K562 (cell line): Measurements from ENCODE around the gene GRAMD2A. TPM values are rescaled to one million over a fixed set of nuclear protein-coding genes. Genes with fewer than 3 reads are reported as not detected.

ENCODE experiments used
- CBX1 ChIP-seq: sonication (generic); IDR thresholded peaks from 2 replicates; pipeline ENCODE4 v1.6.1; 2016; ENCODE audit warnings: antibody characterized with exemption, low read depth, mild to moderate bottlenecking
- GABPB2 ChIP-seq: fragments of 250-450 bp; sonication (Bioruptor Pico); conservative IDR thresholded peaks from 2 replicates; pipeline ENCODE4 v1.5.1; 2021; ENCODE audit warnings: mild to moderate bottlenecking
- HMG20A ChIP-seq: fragments of 450-650 bp; formaldehyde crosslinking; conservative IDR thresholded peaks from 2 replicates; pipeline ENCODE4 v1.4.0; 2020; ENCODE audit warnings: mild to moderate bottlenecking, mixed read lengths
- NFIX ChIP-seq: fragments of 250-450 bp; sonication (Bioruptor Pico); IDR thresholded peaks from 2 replicates; pipeline ENCODE4 v1.4.0; 2020; ENCODE audit warnings: low read depth, mild to moderate bottlenecking, moderate library complexity
- PYGO2 ChIP-seq: fragments of 450-650 bp; IDR thresholded peaks from 2 replicates; pipeline ENCODE4 v1.6.1; 2016; ENCODE audit warnings: mild to moderate bottlenecking, missing genetic modification characterization, moderate library complexity, missing compliant biosample characterization
- SMAD1 ChIP-seq: fragments of 150-350 bp; IDR thresholded peaks from 2 replicates; pipeline ENCODE4 v1.6.1; 2014; ENCODE audit warnings: low read length, low read depth; ENCODE audit not compliant: partially characterized antibody
- ZNF696 ChIP-seq: fragments of 250-450 bp; sonication (Bioruptor Pico); conservative IDR thresholded peaks from 2 replicates; pipeline ENCODE4 v1.4.0; 2020; ENCODE audit warnings: mild to moderate bottlenecking, moderate library complexity
- polyA plus RNA-seq, 8 experiments: library from polyadenylated mRNA; depleted of rRNA in 4 of 8; stranded (reverse) in 5 of 8; unstranded in 3 of 8; fragments of >200 nt; fragmentation: Nextera tagmentation in 2 of 8; fragmentation: Illumina TruSeq in 1 of 8; extraction: Ambion mirVana in 2 of 8; extraction: Trizol in 1 of 8; gene quantifications; 2 replicates each; pipeline versions ENCODE4 v1.2.1 to v1.2.3, GENCODE V29; 2011 to 2014; ENCODE audit warnings: inconsistent platforms in 1 of 8, missing spikeins in 1 of 8
- total RNA-seq, 7 experiments: library from RNA; depleted of rRNA in 6 of 7; stranded (reverse); fragments of >200 nt in 6 of 7; fragmentation: Illumina TruSeq in 2 of 7; extraction: Trizol in 2 of 7; gene quantifications; 2 replicates each; pipeline versions ENCODE4 v1.2.1 to v1.2.3, GENCODE V29; 2011 to 2021; ENCODE audit warnings: low replicate concordance in 1 of 7
- TF ChIP-seq, protein P1 (sequence below): fragments of 450-650 bp; IDR thresholded peaks from 2 replicates; pipeline ENCODE4 v1.6.1; 2016
- TF ChIP-seq, protein P2 (sequence below): sonication (generic); formaldehyde crosslinking; IDR thresholded peaks from 2 replicates; pipeline ENCODE4 v1.8.0; 2022; ENCODE audit warnings: missing genetic modification reagents, mild to moderate bottlenecking, borderline replicate concordance
- TF ChIP-seq, protein P3 (sequence below), 2 experiments: fragments of 450-650 bp; conservative IDR thresholded peaks; 2 replicates each; pipeline ENCODE4 v1.6.1; 2017; ENCODE audit warnings: mild to moderate bottlenecking in 2 of 2, moderate library complexity in 2 of 2
- TF ChIP-seq, protein P4 (sequence below): fragments of 450-650 bp; IDR thresholded peaks from 2 replicates; pipeline ENCODE4 v1.6.1; 2018; ENCODE audit not compliant: partially characterized antibody
- TF ChIP-seq, protein P5 (sequence below), 2 experiments: fragments of 450-650 bp in 1 of 2; sonication (generic) in 1 of 2; formaldehyde crosslinking; conservative IDR thresholded peaks; 2 replicates each; pipeline versions ENCODE4 v1.4.0 to v1.8.1; 2020 to 2022; ENCODE audit warnings: mild to moderate bottlenecking in 1 of 2, missing genetic modification reagents in 1 of 2
- TF ChIP-seq, protein P6 (sequence below): IDR thresholded peaks from 3 replicates; pipeline ENCODE4 v1.6.1; 2011; ENCODE audit warnings: borderline replicate concordance, mild to moderate bottlenecking; ENCODE audit not compliant: insufficient read length, insufficient read depth

GRAMD2A gene
- total and polyA plus RNA-seq, 9 of the 15 experiments (the other 6 are each of a cell fraction or from before 2014, with no cell fraction given): 0.08 to 0.22 TPM; not detected in 7

DNA sequence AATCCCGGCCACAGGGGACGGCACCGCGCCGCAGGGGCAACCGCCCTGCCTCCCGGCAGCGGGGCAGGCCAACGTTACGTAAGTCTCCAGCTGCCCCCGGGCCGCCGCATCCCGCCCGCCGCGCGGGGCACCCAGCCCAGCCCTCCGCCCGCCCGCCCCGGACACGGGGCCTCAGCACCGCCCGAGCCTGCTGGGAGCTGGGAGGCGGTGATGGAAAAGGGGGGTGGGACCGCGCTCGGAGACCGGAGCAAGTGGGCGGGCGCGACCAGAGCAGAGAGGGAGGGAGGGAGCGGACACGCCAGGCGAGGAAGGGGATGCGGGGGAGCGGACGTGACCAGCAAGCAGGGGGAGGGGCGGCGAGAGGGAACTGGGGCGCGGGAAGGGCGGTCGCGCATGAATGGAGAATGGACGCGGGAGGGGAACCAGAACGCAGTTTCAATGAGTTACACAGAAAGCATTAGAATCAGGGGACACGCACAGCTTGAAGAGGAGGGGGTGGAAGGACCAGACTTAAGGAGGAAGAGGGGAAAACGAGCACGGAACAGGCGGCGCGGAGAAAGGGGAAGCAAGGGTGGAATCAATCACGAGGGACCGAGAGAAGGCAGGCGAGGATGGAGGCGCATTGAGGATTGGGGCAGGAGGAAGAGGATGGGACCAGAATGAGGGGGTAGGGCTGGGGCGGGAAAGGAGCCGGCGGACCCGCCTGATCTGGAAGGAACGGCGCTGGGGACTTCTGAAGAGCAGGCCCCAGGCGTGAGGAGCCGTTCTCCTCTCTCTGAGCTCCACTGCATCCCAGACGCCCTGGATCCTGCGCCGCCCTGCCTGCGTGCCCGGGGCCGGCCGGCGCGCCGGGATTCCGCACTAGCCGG is 32.8 kb upstream of the GRAMD2A start (continued):
- no peak for TF ChIP-seq ZNF696
- TF ChIP-seq HMG20A: no peak
- TF ChIP-seq, protein P1, sequence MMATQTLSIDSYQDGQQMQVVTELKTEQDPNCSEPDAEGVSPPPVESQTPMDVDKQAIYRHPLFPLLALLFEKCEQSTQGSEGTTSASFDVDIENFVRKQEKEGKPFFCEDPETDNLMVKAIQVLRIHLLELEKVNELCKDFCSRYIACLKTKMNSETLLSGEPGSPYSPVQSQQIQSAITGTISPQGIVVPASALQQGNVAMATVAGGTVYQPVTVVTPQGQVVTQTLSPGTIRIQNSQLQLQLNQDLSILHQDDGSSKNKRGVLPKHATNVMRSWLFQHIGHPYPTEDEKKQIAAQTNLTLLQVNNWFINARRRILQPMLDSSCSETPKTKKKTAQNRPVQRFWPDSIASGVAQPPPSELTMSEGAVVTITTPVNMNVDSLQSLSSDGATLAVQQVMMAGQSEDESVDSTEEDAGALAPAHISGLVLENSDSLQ: peak; percentile 20; the same call in 1 of the 2 replicates
- TF ChIP-seq, protein P2, sequence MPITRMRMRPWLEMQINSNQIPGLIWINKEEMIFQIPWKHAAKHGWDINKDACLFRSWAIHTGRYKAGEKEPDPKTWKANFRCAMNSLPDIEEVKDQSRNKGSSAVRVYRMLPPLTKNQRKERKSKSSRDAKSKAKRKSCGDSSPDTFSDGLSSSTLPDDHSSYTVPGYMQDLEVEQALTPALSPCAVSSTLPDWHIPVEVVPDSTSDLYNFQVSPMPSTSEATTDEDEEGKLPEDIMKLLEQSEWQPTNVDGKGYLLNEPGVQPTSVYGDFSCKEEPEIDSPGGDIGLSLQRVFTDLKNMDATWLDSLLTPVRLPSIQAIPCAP (CRISPR knock-in tag): no peak
- TF ChIP-seq CBX1: peak; percentile 18; the same call in 1 of the 2 replicates
- TF ChIP-seq, protein P3, sequence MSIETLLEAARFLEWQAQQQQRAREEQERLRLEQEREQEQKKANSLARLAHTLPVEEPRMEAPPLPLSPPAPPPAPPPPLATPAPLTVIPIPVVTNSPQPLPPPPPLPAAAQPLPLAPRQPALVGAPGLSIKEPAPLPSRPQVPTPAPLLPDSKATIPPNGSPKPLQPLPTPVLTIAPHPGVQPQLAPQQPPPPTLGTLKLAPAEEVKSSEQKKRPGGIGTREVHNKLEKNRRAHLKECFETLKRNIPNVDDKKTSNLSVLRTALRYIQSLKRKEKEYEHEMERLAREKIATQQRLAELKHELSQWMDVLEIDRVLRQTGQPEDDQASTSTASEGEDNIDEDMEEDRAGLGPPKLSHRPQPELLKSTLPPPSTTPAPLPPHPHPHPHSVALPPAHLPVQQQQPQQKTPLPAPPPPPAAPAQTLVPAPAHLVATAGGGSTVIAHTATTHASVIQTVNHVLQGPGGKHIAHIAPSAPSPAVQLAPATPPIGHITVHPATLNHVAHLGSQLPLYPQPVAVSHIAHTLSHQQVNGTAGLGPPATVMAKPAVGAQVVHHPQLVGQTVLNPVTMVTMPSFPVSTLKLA (conservative IDR thresholded peaks at IDR 0.05): peak in 1 of 2 experiments; percentile 52; a peak in 1 of 4 replicates
- TF ChIP-seq, protein P4, sequence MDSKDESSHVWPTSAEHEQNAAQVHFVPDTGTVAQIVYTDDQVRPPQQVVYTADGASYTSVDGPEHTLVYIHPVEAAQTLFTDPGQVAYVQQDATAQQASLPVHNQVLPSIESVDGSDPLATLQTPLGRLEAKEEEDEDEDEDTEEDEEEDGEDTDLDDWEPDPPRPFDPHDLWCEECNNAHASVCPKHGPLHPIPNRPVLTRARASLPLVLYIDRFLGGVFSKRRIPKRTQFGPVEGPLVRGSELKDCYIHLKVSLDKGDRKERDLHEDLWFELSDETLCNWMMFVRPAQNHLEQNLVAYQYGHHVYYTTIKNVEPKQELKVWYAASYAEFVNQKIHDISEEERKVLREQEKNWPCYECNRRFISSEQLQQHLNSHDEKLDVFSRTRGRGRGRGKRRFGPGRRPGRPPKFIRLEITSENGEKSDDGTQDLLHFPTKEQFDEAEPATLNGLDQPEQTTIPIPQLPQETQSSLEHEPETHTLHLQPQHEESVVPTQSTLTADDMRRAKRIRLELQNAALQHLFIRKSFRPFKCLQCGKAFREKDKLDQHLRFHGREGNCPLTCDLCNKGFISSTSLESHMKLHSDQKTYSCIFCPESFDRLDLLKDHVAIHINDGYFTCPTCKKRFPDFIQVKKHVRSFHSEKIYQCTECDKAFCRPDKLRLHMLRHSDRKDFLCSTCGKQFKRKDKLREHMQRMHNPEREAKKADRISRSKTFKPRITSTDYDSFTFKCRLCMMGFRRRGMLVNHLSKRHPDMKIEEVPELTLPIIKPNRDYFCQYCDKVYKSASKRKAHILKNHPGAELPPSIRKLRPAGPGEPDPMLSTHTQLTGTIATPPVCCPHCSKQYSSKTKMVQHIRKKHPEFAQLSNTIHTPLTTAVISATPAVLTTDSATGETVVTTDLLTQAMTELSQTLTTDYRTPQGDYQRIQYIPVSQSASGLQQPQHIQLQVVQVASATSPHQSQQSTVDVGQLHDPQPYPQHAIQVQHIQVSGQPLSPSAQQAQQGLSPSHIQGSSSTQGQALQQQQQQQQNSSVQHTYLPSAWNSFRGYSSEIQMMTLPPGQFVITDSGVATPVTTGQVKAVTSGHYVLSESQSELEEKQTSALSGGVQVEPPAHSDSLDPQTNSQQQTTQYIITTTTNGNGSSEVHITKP: peak; percentile 50
- no peak for TF ChIP-seq NFIX (CRISPR knock-in tag)
- no peak for TF ChIP-seq GABPB2
- TF ChIP-seq, protein P5, sequence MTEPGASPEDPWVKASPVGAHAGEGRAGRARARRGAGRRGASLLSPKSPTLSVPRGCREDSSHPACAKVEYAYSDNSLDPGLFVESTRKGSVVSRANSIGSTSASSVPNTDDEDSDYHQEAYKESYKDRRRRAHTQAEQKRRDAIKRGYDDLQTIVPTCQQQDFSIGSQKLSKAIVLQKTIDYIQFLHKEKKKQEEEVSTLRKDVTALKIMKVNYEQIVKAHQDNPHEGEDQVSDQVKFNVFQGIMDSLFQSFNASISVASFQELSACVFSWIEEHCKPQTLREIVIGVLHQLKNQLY (CRISPR knock-in tag; conservative IDR thresholded peaks at IDR 0.05): no peak
- no peak for TF ChIP-seq PYGO2 (tag)
- no peak for TF ChIP-seq SMAD1
- TF ChIP-seq, protein P6, sequence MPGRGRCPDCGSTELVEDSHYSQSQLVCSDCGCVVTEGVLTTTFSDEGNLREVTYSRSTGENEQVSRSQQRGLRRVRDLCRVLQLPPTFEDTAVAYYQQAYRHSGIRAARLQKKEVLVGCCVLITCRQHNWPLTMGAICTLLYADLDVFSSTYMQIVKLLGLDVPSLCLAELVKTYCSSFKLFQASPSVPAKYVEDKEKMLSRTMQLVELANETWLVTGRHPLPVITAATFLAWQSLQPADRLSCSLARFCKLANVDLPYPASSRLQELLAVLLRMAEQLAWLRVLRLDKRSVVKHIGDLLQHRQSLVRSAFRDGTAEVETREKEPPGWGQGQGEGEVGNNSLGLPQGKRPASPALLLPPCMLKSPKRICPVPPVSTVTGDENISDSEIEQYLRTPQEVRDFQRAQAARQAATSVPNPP: no peak
